CD14-positive monocyte (primary cell): Measurements from ENCODE around the gene GEMIN8. TPM values are rescaled to one million over a fixed set of nuclear protein-coding genes. Genes with fewer than 3 reads are reported as not detected.

ENCODE experiments used
- DNase-seq, 3 donors: peaks; one replicate each; pipeline ENCODE4 v3.0.0-alpha.2; 2011 to 2022
- H2AFZ ChIP-seq: 2 replicates; pipeline ENCODE4 v1.6.0; 2012; ENCODE audit warnings: mild to moderate bottlenecking, low read depth, low read length, inconsistent platforms; ENCODE audit not compliant: insufficient read depth, poor library complexity, severe bottlenecking
- H3K27ac ChIP-seq, 2 donors: 1 replicate in 1 of 2; 2 replicates in 1 of 2; pipeline ENCODE4 v1.5.1; 2012 to 2013; ENCODE audit warnings: low read length in 2 of 2, control low read depth in 1 of 2, inconsistent platforms in 1 of 2, low read depth in 1 of 2, mild to moderate bottlenecking in 1 of 2
- H3K27me3 ChIP-seq, 2 donors: one replicate each; pipeline versions ENCODE4 v1.6.0 to v1.6.1; 2011 to 2013; ENCODE audit warnings: low read length in 2 of 2; ENCODE audit not compliant: control insufficient read depth in 2 of 2, insufficient read depth in 2 of 2
- H3K36me3 ChIP-seq, 2 donors: replicated peaks in 1 of 2; 1 replicate in 1 of 2; 2 replicates in 1 of 2; pipeline versions ENCODE4 v1.5.1 to v1.6.1; 2012 to 2013; ENCODE audit warnings: low read length in 2 of 2, control low read depth in 1 of 2, inconsistent platforms in 1 of 2, mild to moderate bottlenecking in 1 of 2; ENCODE audit not compliant: insufficient read depth in 2 of 2, control insufficient read depth in 1 of 2
- H3K4me1 ChIP-seq, 2 donors: 1 replicate in 1 of 2; 2 replicates in 1 of 2; pipeline versions ENCODE4 v1.5.1 to v1.6.1; 2012 to 2013; ENCODE audit warnings: low read length in 2 of 2, control low read depth in 1 of 2, inconsistent platforms in 1 of 2, mild to moderate bottlenecking in 1 of 2, moderate library complexity in 1 of 2; ENCODE audit not compliant: insufficient read depth in 2 of 2, control insufficient read depth in 1 of 2
- H3K4me2 ChIP-seq: replicated peaks from 2 replicates; pipeline ENCODE3; 2012; ENCODE audit warnings: low read length, moderate library complexity, mild to moderate bottlenecking; ENCODE audit not compliant: poor library complexity, severe bottlenecking; ENCODE audit errors: extremely low read depth
- H3K4me3 ChIP-seq, 3 experiments: fragments of 200-600 bp in 1 of 3; sonication (generic) in 1 of 3; replicated peaks in 1 of 3; 1 replicate in 2 of 3; 2 replicates in 1 of 3; pipeline ENCODE4 v1.5.1; 2011 to 2013; ENCODE audit warnings: low read length in 3 of 3, mild to moderate bottlenecking in 3 of 3, control low read depth in 2 of 3, low read depth in 2 of 3, inconsistent platforms in 1 of 3, moderate library complexity in 1 of 3
- H3K79me2 ChIP-seq: 2 replicates; pipeline ENCODE4 v1.6.0; 2012; ENCODE audit warnings: mild to moderate bottlenecking, control low read depth, inconsistent platforms, low read length, moderate library complexity; ENCODE audit not compliant: insufficient read depth
- H3K9ac ChIP-seq: 2 replicates; pipeline ENCODE4 v1.6.0; 2017; ENCODE audit warnings: low read length, mild to moderate bottlenecking; ENCODE audit not compliant: insufficient read depth, poor library complexity, severe bottlenecking
- H3K9me3 ChIP-seq, 2 donors: replicated peaks in 1 of 2; 1 replicate in 1 of 2; 2 replicates in 1 of 2; pipeline versions ENCODE4 v1.5.1 to v1.6.1; 2012 to 2013; ENCODE audit warnings: low read length in 2 of 2, control low read depth in 1 of 2; ENCODE audit not compliant: control insufficient read depth in 1 of 2, insufficient read depth in 1 of 2
- H4K20me1 ChIP-seq: 2 replicates; pipeline ENCODE4 v1.6.0; 2012; ENCODE audit warnings: mild to moderate bottlenecking, low read length, control low read depth, moderate library complexity; ENCODE audit not compliant: insufficient read depth
- H3K27ac Mint-ChIP-seq, 7 donors: one replicate each; pipeline ENCODE4 v1.8.0; 2020; ENCODE audit warnings: mild to moderate bottlenecking in 7 of 7, mixed read lengths in 7 of 7, moderate library complexity in 6 of 7, inconsistent platforms in 2 of 7
- H3K27me3 Mint-ChIP-seq, 3 donors: one replicate each; pipeline ENCODE4 v1.8.0; 2021 to 2022; ENCODE audit warnings: low read depth in 3 of 3, mild to moderate bottlenecking in 3 of 3, mixed read lengths in 3 of 3, moderate library complexity in 3 of 3, inconsistent platforms in 1 of 3
- H3K36me3 Mint-ChIP-seq, 2 donors: one replicate each; pipeline ENCODE4 v1.8.0; 2020; ENCODE audit warnings: mixed read lengths in 2 of 2, inconsistent platforms in 1 of 2, mild to moderate bottlenecking in 1 of 2
- H3K4me1 Mint-ChIP-seq: one replicate; pipeline ENCODE4 v1.8.0; 2020; ENCODE audit warnings: mild to moderate bottlenecking, mixed read lengths
- H3K4me3 Mint-ChIP-seq, 2 donors: one replicate each; pipeline ENCODE4 v1.8.0; 2020; ENCODE audit warnings: mild to moderate bottlenecking in 2 of 2, mixed read lengths in 2 of 2, moderate library complexity in 1 of 2
- H3K9me3 Mint-ChIP-seq, 7 donors: one replicate each; pipeline ENCODE4 v1.8.0; 2020 to 2022; ENCODE audit warnings: mixed read lengths in 7 of 7, mild to moderate bottlenecking in 6 of 7, moderate library complexity in 6 of 7, inconsistent platforms in 2 of 7
- CTCF ChIP-seq: fragments of 200-600 bp; IDR thresholded peaks from one replicate; pipeline ENCODE4 v1.8.0; 2022; ENCODE audit warnings: antibody characterized with exemption, mild to moderate bottlenecking
- WGBS: methylation state at CpG from one replicate; pipeline ENCODE4 v1.1.5; 2013; ENCODE audit warnings: missing lambda C conversion rate; ENCODE audit not compliant: insufficient coverage; 5-methylcytosine and 5-hydroxymethylcytosine counted together
- intact Hi-C, 2 donors: fragments of 100-400 bp; cut with micrococcal nuclease; formaldehyde crosslinking; loops; one replicate each; pipeline versions ENCODE4 v1.15.0 to v1.15.1; 2023
- polyA plus RNA-seq, 3 donors: library from polyadenylated mRNA; depleted of rRNA in 1 of 3; unstranded in 2 of 3; stranded (reverse) in 1 of 3; fragments of 300-500 nt in 2 of 3; fragments of >200 nt in 1 of 3; fragmentation: Illumina TruSeq in 2 of 3; gene quantifications; 1 replicate in 2 of 3; 2 replicates in 1 of 3; pipeline ENCODE4 v1.2.3, GENCODE V29; 2012 to 2021

Gene GEMIN8
- polyA plus RNA-seq, 3 donors = 10.9 to 15.0 (median 12.6) TPM

- Mint-ChIP-seq H3K4me1 (peaks cover 5% of the 10 kb centered on the region), H3K4me3 (no peak overlapping the region), H3K27me3 (peaks cover 0 to 7% (median 0%) of the 10 kb centered on the region in 3 donors), H3K27ac (no peak overlapping the region), H3K36me3 (no peaks in the 10 kb centered on the region), H3K9me3 (peaks cover 0 to 8% (median 4%) of the 10 kb centered on the region in 7 donors)
- DNase-seq = no peak
- Histone ChIP-seq H2AFZ (no peak overlapping the region), H3K4me1 (peaks cover 0 to 3% of the 10 kb centered on the region in 2 donors), H4K20me1 (no peaks in the 10 kb centered on the region), H3K27ac (no peak overlapping the region), H3K4me2 (no peak overlapping the region), H3K9ac (no peak overlapping the region), H3K36me3 (no peaks in the 10 kb centered on the region), H3K79me2 (no peaks in the 10 kb centered on the region), H3K27me3 (no peaks in the 10 kb centered on the region), H3K9me3 (peaks cover 0 to 5% of the 10 kb centered on the region in 2 donors), H3K4me3 (no peak overlapping the region)
- WGBS = no CpG with 5 or more reads among the region's 1 CpG
- intact Hi-C loops = no loop called here
- TF ChIP-seq CTCF = no peak
These were observed 43.8 kb downstream of the GEMIN8 start for GRCh38 chrX:13985697-13986435.

- H3K27me3 ChIP-seq = no peaks in the 10 kb centered on the region
- no peak overlapping the region for H3K4me2 ChIP-seq
- Mint-ChIP-seq H3K9me3 (peaks cover 0 to 14% (median 6%) of the 10 kb centered on the region in 7 donors), H3K27ac (peak overlapping the region in 2 of 7 donors; percentile 4 to 33), H3K4me3 (no peak overlapping the region), H3K36me3 (no peaks in the 10 kb centered on the region), H3K27me3 (peaks cover 2 to 7% (median 4%) of the 10 kb centered on the region in 3 donors), H3K4me1 (peaks cover 5% of the 10 kb centered on the region)
- no peaks in the 10 kb centered on the region for H3K79me2 ChIP-seq
- H3K4me3 ChIP-seq = no peak overlapping the region
- H3K9ac ChIP-seq = no peak overlapping the region
- WGBS = no CpG with 5 or more reads among the region's 3 CpGs
- intact Hi-C loops = no loop called here
- no peaks in the 10 kb centered on the region for H3K36me3 ChIP-seq
- H2AFZ ChIP-seq = peak overlapping the region; percentile 26
- peak; percentile 20 to 35 (median 33) for DNase-seq
- no peak for TF ChIP-seq CTCF
- peaks cover 0 to 3% of the 10 kb centered on the region in 2 donors for H3K4me1 ChIP-seq
- no peak overlapping the region for H3K27ac ChIP-seq
- peaks cover 0 to 5% of the 10 kb centered on the region in 2 donors for H3K9me3 ChIP-seq
- no peaks in the 10 kb centered on the region for H4K20me1 ChIP-seq
These were observed 46.0 kb downstream of the GEMIN8 start for GRCh38 chrX:13983734-13984133.
